Measurements from ENCODE around the gene OSGIN1.

GRCh38 chr16:83939266-83939855, 13.7 kb upstream of the OSGIN1 start:
- no peak for TF ChIP-seq CTCF (conservative IDR thresholded peaks at IDR 0.05 in 1 of 2, IDR thresholded peaks at IDR 0.05 in 1 of 2; ENCODE audit: extremely low read depth in 1 of 2, insufficient read depth in 1 of 2, low read depth in 1 of 2, low read length in 2 of 2)
- no peak for TF ChIP-seq EZH2 (IDR thresholded peaks at IDR 0.05; ENCODE audit: borderline replicate concordance, low read length)
